OCI-M1 (cell line): ENCODE data around the gene BRSK1.
A peak's percentile ranks its signal among the peaks of the same experiment; 100 is the strongest.
"Not testable (repeated sequence)": the region's sequence is repeated elsewhere in the genome, so short reads cannot be mapped to it uniquely, and the experiment has no call there.

Experiments used
- DNase-seq: peaks from one replicate; lab custom pipeline; 2025; lab: John Stamatoyannopoulos, UW

Gene BRSK1

GRCh38 chr19:55329791-55330190 is 46.0 kb downstream of the BRSK1 start:
- DNase-seq: not testable (repeated sequence)

GRCh38 chr19:55333870-55334269 is 50.1 kb downstream of the BRSK1 start:
- DNase-seq: no peak

GRCh38 chr19:55336101-55336500 is 52.3 kb downstream of the BRSK1 start:
- DNase-seq: no peak

GRCh38 chr19:55339105-55339888 is 55.5 kb downstream of the BRSK1 start, which contains the start of gene KMT5C:
Gene KMT5C, plus strand, starts transcription at chr19:55339876. Its CDS starts 2,061 bp downstream, at chr19:55341937.
- peak; percentile 100 for DNase-seq

- peak; percentile 66 for DNase-seq
Measured at GRCh38 chr19:55339889-55340783, 56.3 kb downstream of the BRSK1 start.

- peak; percentile 65 for DNase-seq
Measured at GRCh38 chr19:55340784-55341147, 57.0 kb downstream of the BRSK1 start.

- peak; percentile 79 for DNase-seq
Measured at GRCh38 chr19:55341171-55341588, 57.4 kb downstream of the BRSK1 start.

GRCh38 chr19:55341595-55342531 is 58.1 kb downstream of the BRSK1 start:
- no peak for DNase-seq

- DNase-seq: no peak
Measured at GRCh38 chr19:55344444-55344843, 60.6 kb downstream of the BRSK1 start.

GRCh38 chr19:55345101-55345817 is 61.5 kb downstream of the BRSK1 start:
- DNase-seq: no peak

GRCh38 chr19:55345818-55346724 is 62.3 kb downstream of the BRSK1 start:
- no peak for DNase-seq

- DNase-seq: no peak
Measured at GRCh38 chr19:55346725-55347441, 63.1 kb downstream of the BRSK1 start.

- no peak for DNase-seq
Measured at GRCh38 chr19:55347442-55348009, 63.7 kb downstream of the BRSK1 start.

- DNase-seq: no peak
Measured at GRCh38 chr19:55348317-55349034, 64.7 kb downstream of the BRSK1 start.

GRCh38 chr19:55350620-55351315 is 67.0 kb downstream of the BRSK1 start:
- DNase-seq: no peak

- no peak for DNase-seq
Measured at GRCh38 chr19:55352040-55352439, 68.2 kb downstream of the BRSK1 start.

GRCh38 chr19:55352549-55353145 is 68.8 kb downstream of the BRSK1 start:
- no peak for DNase-seq
